HG02885 (cell line): Measurements from ENCODE around the gene TOR4A.

Experiments used
- ATAC-seq: cut with Tn5 transposase; IDR thresholded peaks from one replicate; pipeline ENCODE4 v1.9.1; 2021; ENCODE audit warnings: mild to moderate bottlenecking; ENCODE audit not compliant: unreplicated experiment, poor library complexity

The TOR4A gene

GRCh38 chr9:137269231-137269772, 8.2 kb upstream of the TOR4A start:
- ATAC-seq, result no peak

GRCh38 chr9:137270929-137271695, 6.4 kb upstream of the TOR4A start:
- no peak for ATAC-seq

GRCh38 chr9:137271696-137272076, 5.8 kb upstream of the TOR4A start:
- ATAC-seq, result no peak

DNA sequence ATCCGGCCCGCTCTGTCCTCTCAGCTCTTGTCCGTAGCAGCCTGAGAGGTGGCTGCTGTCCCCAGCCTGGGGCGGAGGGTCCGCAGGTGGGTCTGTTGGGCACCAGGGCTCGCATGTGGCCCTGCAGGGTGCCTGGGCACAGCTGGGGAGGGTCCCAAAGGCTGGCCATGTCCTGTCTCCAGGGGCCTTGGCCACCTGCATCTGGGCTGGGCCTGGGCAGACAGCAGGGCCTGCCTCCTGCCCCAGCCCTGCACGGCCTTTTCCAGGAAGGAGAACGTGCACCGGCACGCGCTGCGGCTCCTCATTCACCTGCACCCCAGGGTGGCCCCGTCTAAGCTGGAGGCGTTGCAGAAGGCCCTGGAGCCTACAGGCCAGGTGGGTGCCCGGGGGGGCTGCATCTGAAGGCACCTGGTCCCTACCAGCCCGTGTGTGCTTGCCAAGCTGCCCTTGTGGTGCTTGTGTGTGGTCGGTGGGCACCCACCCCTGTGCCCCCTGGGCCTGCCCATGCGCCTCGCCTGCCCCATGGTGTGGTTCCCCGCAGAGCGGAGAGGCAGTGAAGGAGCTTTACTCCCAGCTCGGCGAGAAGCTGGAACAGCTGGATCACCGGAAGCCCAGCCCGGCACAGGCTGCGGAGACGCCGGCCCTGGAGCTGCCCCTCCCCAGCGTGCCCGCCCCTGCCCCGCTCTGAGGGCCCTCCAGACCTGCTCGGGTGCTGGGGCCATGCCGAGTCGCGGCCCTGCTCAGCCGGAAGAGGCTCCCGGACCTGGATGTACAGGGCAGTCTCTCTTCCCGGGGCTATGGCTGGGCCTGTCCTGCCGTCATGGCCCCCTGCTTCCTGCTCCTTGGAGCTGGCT, 5.1 kb upstream of the TOR4A start:
- no peak for ATAC-seq

DNA sequence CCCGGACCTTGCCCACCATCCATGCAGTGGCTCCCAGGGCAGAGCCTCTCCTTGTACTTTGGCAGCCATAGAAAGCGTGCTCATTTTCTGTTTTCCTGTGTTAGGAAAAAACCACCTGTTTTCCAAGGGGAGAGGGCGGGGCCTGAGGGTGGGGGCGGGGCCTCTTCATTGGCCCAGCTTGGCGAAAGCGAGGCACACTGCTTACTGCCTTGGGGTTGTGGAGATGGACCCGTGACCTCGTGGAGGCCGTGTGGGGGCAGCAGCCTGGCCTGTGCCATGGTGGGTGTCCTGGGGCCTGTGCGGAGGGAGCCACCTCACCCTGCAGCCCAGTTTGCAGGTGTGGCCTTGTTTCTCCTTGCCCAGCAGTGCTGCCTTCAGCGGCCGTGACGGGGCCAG, 4.4 kb upstream of the TOR4A start:
- no peak for ATAC-seq

- ATAC-seq, result no peak
These were observed 3.8 kb upstream of the TOR4A start for GRCh38 chr9:137273611-137274320.

DNA sequence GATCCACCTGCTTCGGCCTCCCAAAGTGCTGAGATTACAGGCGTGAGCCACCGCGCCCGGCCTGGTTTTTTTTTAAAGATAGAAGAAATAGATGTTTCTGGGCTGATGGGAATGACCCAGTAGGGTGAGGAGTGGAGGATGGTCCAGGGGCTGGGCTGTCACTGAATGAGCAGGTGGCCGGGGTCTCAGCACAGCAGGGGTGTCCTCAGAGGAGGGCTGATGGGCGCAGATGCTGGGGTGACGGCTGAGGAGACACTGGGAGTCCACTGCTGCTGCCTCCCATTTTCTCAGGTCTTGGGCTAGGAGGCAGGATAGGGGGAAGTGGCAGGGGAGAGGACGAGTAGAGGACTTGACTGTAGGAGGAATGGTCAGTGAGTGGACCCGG, 2.3 kb upstream of the TOR4A start:
- ATAC-seq, result no peak

GRCh38 chr9:137275588-137276472, 1.7 kb upstream of the TOR4A start:
- ATAC-seq, result no peak

- no peak for ATAC-seq
These were observed 825 bp upstream of the TOR4A start for GRCh38 chr9:137276473-137277328.

DNA sequence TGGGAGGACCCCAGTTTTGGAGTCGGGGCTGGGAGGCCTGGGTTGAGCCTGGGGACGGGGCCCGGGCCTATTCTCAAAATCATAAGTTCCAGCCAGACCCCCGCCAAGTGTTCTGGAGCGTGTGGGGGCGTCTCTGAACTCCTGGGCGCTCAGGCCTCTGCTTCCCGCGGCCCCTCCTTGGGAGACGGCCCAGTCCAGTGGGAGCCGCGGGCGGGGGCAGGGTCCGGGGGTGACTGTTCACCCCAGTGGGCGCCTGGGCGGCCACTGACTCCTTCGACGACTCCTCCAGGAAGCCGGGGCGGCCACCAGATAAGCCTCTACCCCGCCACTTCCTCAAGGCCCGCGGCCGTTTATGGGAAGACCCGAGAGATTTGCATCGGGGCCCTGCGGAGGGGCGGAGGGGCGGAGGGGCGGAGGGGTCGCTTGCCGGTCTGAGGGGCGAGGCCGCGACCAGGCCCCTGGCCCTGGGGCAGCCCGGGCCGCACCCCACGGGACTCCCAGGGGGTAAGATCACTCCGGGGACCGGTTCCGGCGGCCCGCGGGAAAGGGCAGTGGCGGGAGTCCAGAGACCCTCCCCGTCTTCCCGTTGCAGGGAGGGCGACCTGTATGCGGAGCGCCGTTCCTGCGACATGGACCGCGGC, 655 bp downstream of the TOR4A start:
- no peak for ATAC-seq

- ATAC-seq, result no peak
These were observed 1.5 kb downstream of the TOR4A start for GRCh38 chr9:137278721-137279711.

GRCh38 chr9:137279741-137280473, 2.4 kb downstream of the TOR4A start:
- no peak for ATAC-seq

DNA sequence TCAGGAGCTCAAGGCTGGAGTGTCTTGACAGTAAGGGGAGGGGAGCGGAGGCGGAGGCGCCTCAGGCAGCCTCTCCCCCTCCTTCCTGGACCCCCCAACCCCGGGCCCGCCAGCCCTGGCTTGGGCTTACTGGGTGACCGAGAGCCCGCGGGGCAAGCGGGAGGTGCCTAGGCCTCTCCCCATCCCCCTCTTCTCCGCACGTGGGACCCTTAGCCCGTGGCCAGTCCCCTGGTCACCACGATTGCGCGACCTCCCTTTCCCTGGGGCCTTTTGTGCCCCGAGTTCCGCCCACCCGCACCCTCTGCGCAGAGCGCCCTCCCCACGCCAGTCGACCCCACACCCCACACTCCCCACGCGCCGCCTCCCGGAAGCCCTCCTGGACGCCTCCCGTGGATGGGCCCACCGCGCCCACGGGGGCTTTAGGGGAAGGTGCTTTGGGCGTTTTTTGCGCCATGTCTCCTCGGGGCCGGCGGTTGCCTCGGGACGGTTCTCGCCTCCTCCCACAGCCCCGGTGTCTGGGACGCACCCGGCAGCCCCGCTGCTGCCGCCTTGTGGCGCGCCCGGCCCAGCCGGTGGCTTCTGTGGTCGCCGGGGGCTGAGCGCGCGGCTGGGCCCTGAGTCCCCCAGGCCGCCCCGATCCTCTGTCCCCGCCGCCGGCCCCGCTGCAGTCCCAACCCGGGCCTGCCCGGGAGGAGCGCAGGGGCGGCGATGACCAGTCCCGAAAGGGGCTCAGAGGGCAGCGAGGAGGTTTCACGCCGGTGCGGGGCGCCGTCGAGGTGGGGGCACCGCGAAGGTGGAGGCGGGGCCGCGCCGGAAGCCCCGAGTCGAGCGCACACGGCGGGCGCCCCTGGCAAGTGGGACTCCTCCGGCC, 3.2 kb downstream of the TOR4A start:
- ATAC-seq, result no peak

DNA sequence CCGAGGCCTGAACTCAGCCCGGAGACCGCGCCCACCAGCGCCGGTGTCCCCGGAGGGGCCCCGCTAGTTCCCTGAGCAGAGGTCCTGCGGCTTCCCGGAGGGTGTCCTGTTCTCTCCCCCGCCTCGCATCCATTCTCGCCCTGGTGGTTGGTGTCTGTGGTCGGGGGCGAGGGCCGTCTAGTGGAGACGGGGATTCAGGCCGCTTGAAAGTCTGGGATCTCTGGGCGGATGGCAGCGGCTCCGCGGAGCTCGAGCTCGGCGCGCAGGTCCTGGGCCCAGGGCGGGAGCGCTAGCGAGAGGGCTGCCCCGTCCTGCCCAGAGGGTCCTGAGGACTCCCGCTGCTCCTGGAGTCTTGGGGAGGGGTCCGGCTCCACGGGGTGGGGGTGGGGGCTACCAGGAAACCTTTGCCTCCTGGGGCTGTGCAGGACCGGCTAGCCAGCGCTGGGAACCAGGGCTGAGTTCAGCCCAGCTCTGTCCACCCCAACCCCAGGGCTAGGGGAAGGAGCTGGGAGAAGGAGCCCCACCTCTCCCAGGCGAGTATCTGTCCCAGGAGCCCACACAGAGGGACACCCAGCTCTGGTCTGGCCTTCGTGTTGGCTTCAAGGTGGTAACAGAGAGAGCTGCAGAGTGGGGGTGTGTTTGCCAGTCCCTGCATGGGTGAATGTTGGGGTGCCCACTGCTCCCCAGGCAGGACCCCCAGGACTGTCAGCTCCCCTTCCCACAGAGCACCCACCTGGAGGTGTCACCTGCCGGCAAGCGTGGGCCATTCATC, 4.0 kb downstream of the TOR4A start:
- ATAC-seq, result no peak

DNA sequence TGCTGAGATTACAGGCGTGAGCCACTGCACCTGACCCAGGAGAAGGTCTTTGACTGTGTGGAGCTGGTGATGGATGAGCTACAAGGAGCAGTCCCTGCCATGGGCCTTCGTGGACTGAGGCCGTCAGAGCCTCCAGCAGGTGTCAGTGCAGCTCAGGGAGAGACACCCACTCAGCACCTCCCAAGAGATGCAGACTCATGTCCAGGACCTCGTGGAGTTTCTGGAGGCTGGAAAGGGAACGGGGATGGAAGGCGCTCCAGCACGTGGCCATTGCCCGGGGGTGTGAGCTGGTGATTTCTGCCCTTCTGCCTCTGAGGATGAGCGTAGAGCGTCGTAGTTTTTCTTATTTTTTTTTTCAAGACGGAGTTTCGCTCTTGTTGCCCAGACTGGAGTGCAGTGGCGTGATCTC, 9.5 kb downstream of the TOR4A start:
- no peak for ATAC-seq
